MM.1S (cell line): ENCODE measurements around the gene RNASE9.

Experiments
- CTCF ChIP-seq: fragments of 300-600 bp; sonication (generic); IDR thresholded peaks from 2 replicates; pipeline ENCODE4 v1.5.1; 2016; ENCODE audit warnings: antibody characterized with exemption, low read length, mixed read lengths
- EZH2 ChIP-seq: fragments of 300-600 bp; sonication (generic); optimal IDR thresholded peaks from 2 replicates; pipeline ENCODE3; 2017; ENCODE audit warnings: low read depth, mild to moderate bottlenecking, antibody characterized with exemption, low read length, mixed read lengths
- EZH2phosphoT487 ChIP-seq: fragments of 300-600 bp; sonication (generic); IDR thresholded peaks from 2 replicates; pipeline ENCODE4 v1.6.1; 2018; ENCODE audit warnings: antibody characterized with exemption, low read length

- TF ChIP-seq CTCF (no peak), EZH2phosphoT487 (no peak), EZH2 (no peak)
Measured at GRCh38 chr14:20597108-20597507, 36.3 kb upstream of the RNASE9 start.
